HS-5 (cell line): ENCODE data around the gene TBC1D22A.
"Not testable (repeated sequence)": the region's sequence is repeated elsewhere in the genome, so short reads cannot be mapped to it uniquely, and the experiment has no call there.

Experiments used
- DNase-seq: peaks from one replicate; pipeline ENCODE4 v3.0.0-alpha.2; 2012; ENCODE audit warnings: low read depth

Gene TBC1D22A

GRCh38 chr22:47169801-47170140, 407.3 kb downstream of the TBC1D22A start:
- DNase-seq: no peak

GRCh38 chr22:47170511-47171440, 408.3 kb downstream of the TBC1D22A start:
- DNase-seq: not testable (repeated sequence)

- DNase-seq: no peak
These were observed 409.2 kb downstream of the TBC1D22A start for GRCh38 chr22:47171441-47172221.

GRCh38 chr22:47172771-47173534, 410.5 kb downstream of the TBC1D22A start:
- no peak for DNase-seq

GRCh38 chr22:47173535-47174021, 411.1 kb downstream of the TBC1D22A start:
- no peak for DNase-seq

- DNase-seq: no peak
These were observed 411.6 kb downstream of the TBC1D22A start for GRCh38 chr22:47174096-47174495.

- no peak for DNase-seq
These were observed 412.2 kb downstream of the TBC1D22A start for GRCh38 chr22:47174671-47175112.

- no peak for DNase-seq
These were observed 412.9 kb downstream of the TBC1D22A start for GRCh38 chr22:47175151-47176025.

GRCh38 chr22:47176026-47176389, 413.6 kb downstream of the TBC1D22A start:
- no peak for DNase-seq

GRCh38 chr22:47176573-47177333, 414.3 kb downstream of the TBC1D22A start:
- no peak for DNase-seq

- no peak for DNase-seq
These were observed 414.9 kb downstream of the TBC1D22A start for GRCh38 chr22:47177334-47177815.

- no peak for DNase-seq
These were observed 415.9 kb downstream of the TBC1D22A start for GRCh38 chr22:47178339-47178738.

- no peak for DNase-seq
These were observed 418.3 kb downstream of the TBC1D22A start for GRCh38 chr22:47180796-47181195.

- DNase-seq: no peak
These were observed 424.9 kb downstream of the TBC1D22A start for GRCh38 chr22:47187176-47187957.

- DNase-seq: no peak
These were observed 426.0 kb downstream of the TBC1D22A start for GRCh38 chr22:47188261-47189055.

- no peak for DNase-seq
These were observed 426.8 kb downstream of the TBC1D22A start for GRCh38 chr22:47189056-47189916.

- no peak for DNase-seq
These were observed 428.0 kb downstream of the TBC1D22A start for GRCh38 chr22:47190276-47190956.
